Measurements from ENCODE around the gene SYNCRIP.

SYNCRIP gene

GRCh38 chr6:85669735-85670194 lies 27.1 kb upstream of the SYNCRIP start:
- H3K4me3 ChIP-seq (ENCODE audit: low read depth, low read length) = no peak overlapping the region
- no peak for TF ChIP-seq CTCF (IDR thresholded peaks at IDR 0.05; ENCODE audit: control insufficient read depth, extremely low read depth, insufficient read depth)
- DNase-seq (ENCODE audit: low read depth) = no peak

DNA sequence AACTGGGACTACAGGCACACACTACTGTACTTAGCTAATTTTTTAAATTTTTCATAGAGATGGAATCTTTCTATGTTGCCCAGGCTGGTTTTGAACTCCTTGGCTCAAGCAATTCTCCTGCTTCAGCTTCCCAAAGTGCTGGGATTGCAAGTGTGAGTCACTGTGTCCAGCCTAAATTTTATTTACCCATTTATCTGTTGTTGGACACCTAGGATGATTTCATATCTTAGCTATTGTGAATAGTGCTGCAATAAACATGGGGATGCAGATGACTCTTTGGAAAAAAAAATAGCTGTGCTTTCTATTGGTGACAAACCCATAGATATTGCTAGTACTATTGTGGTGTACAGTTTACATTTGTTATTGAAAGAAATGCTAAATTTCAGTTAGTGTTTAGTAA lies 19.6 kb upstream of the SYNCRIP start:
- TF ChIP-seq CTCF (IDR thresholded peaks at IDR 0.05; ENCODE audit: control insufficient read depth, extremely low read depth, insufficient read depth) = no peak

GRCh38 chr6:85660181-85660611 lies 17.5 kb upstream of the SYNCRIP start:
- no peak overlapping the region for H3K4me3 ChIP-seq (ENCODE audit: low read depth, low read length)
- no peak for DNase-seq (ENCODE audit: low read depth)

More for the DNA sequence above, 19.6 kb upstream of the SYNCRIP start:
- H3K4me3 ChIP-seq (ENCODE audit: low read depth, low read length) = no peak overlapping the region
- no peak for DNase-seq (ENCODE audit: low read depth)

DNA sequence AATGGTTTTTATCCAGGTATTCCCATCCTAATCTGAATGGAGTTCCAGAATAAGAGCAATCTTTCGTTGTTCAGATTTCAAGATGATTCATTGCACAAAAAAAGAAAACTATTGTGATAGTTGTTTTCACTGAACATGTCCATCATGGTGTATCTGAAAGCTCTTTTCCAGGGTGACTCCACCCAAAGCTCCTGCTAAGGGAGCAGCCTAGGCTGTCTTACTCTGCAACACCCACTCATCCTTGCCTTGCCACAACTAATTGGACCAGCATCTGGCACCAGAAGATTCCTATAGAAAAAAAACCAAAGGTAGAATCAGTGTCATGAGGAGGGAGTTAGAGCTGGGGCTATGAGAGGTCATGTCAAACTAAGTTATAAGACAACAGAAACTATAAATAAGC lies 7.9 kb upstream of the SYNCRIP start:
- TF ChIP-seq CTCF (IDR thresholded peaks at IDR 0.05; ENCODE audit: control insufficient read depth, extremely low read depth, insufficient read depth) = no peak
- no peak for DNase-seq (ENCODE audit: low read depth)
- no peak overlapping the region for H3K4me3 ChIP-seq (ENCODE audit: low read depth, low read length)

More at GRCh38 chr6:85660181-85660611, 17.5 kb upstream of the SYNCRIP start:
- TF ChIP-seq CTCF (IDR thresholded peaks at IDR 0.05; ENCODE audit: control insufficient read depth, extremely low read depth, insufficient read depth) = 0 out of 2 replicates have a peak, but pooled peaks have one; percentile 7

DNA sequence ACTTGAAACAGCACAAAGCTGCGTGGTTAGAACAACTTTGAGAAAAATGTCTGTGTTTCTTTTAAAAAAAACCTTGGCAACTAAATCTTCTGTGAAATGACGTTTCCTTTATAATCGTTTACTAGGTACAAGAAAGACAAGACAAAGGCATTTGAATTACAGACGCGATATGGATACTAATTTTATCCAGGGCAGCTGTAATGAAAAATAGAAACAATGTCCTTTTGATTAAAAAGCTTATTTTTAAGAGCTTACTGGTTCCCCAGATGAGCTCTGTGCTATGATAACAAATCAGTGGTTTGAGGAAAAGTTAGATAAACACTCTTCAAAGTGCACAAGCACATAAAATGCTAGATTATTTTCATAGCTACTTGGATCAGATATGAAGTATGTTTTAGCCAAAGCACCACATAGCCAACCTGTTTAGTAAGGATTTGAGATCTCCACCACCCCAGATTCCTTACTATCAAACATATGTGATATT lies 1.6 kb upstream of the SYNCRIP start:
- DNase-seq (ENCODE audit: low read depth) = no peak
- TF ChIP-seq CTCF (IDR thresholded peaks at IDR 0.05; ENCODE audit: control insufficient read depth, extremely low read depth, insufficient read depth) = no peak
- peak overlapping the region; percentile 66 for H3K4me3 ChIP-seq (ENCODE audit: low read depth, low read length)

- peak; percentile 77 for DNase-seq (ENCODE audit: low read depth)
- H3K4me3 ChIP-seq (ENCODE audit: low read depth, low read length) = peak overlapping the region; percentile 66
- no peak for TF ChIP-seq CTCF (IDR thresholded peaks at IDR 0.05; ENCODE audit: control insufficient read depth, extremely low read depth, insufficient read depth)
Observed at GRCh38 chr6:85643537-85644278, 1.0 kb upstream of the SYNCRIP start.
